Measurements from ENCODE around the gene FCRL5. TPM values are rescaled to one million over a fixed set of nuclear protein-coding genes. Genes with fewer than 3 reads are reported as not detected.

Gene FCRL5
- total and polyA plus RNA-seq, 2 donors (not counting 3 experiments of a cell fraction or from before 2014, with no cell fraction given): not detected

GRCh38 chr1:157497284-157497683 is 55.0 kb downstream of the FCRL5 start:
- Histone ChIP-seq H3K4me2 (ENCODE audit: insufficient read depth, low read length) (no peak overlapping the region), H3K4me3 (replicated peaks in 1 of 3; ENCODE audit: insufficient read depth in 1 of 3, low read depth in 1 of 3, low read length in 3 of 3) (no peak overlapping the region), H3K9ac (replicated peaks; ENCODE audit: extremely low read depth, insufficient read depth, low read length) (no peak overlapping the region), H3K9me1 (replicated peaks; ENCODE audit: control insufficient read depth, extremely low read depth, insufficient read depth, low read length) (no peaks in the 10 kb centered on the region), H4K20me1 (replicated peaks; ENCODE audit: control insufficient read depth, extremely low read depth, insufficient read depth, low read length) (no peaks in the 10 kb centered on the region), H3K27ac (ENCODE audit: insufficient read depth, low read depth, low read length) (no peak overlapping the region), H3K27me3 (ENCODE audit: control insufficient read depth in 2 of 2, insufficient read depth in 2 of 2, low read length in 2 of 2) (peaks cover 3 to 6% of the 10 kb centered on the region in 2 experiments), H3K79me2 (ENCODE audit: control insufficient read depth, insufficient read depth, low read length) (no peaks in the 10 kb centered on the region), H2AFZ (ENCODE audit: low read depth, low read length) (no peak overlapping the region), H3K4me1 (ENCODE audit: control insufficient read depth, extremely low read depth, insufficient read depth, low read length) (no peaks in the 10 kb centered on the region), H3K9me3 (replicated peaks; ENCODE audit: control insufficient read depth, insufficient read depth, low read length) (no peaks in the 10 kb centered on the region), H3K36me3 (ENCODE audit: control insufficient read depth in 2 of 2, extremely low read depth in 1 of 2, insufficient read depth in 2 of 2, low read length in 2 of 2) (no peaks in the 10 kb centered on the region)
- ChIA-PET POLR2A (no interaction called here), CTCF (interaction anchor here (1.1 to 1.4 kb wide), 2 partner anchors 126 to 301 kb away, joined by 3 to 5 read pairs; no protein-coding TSS in a partner anchor)
- TF ChIP-seq POLR2AphosphoS5 (IDR thresholded peaks at IDR 0.05; ENCODE audit: insufficient read depth, low read depth, low read length): no peak
- TF ChIP-seq, protein P1, sequence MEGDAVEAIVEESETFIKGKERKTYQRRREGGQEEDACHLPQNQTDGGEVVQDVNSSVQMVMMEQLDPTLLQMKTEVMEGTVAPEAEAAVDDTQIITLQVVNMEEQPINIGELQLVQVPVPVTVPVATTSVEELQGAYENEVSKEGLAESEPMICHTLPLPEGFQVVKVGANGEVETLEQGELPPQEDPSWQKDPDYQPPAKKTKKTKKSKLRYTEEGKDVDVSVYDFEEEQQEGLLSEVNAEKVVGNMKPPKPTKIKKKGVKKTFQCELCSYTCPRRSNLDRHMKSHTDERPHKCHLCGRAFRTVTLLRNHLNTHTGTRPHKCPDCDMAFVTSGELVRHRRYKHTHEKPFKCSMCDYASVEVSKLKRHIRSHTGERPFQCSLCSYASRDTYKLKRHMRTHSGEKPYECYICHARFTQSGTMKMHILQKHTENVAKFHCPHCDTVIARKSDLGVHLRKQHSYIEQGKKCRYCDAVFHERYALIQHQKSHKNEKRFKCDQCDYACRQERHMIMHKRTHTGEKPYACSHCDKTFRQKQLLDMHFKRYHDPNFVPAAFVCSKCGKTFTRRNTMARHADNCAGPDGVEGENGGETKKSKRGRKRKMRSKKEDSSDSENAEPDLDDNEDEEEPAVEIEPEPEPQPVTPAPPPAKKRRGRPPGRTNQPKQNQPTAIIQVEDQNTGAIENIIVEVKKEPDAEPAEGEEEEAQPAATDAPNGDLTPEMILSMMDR (IDR thresholded peaks at IDR 0.05; ENCODE audit: extremely low read depth in 1 of 2, insufficient read depth in 1 of 2, low read depth in 1 of 2, low read length in 2 of 2): no peak
- no peak for TF ChIP-seq POLR2A (IDR thresholded peaks at IDR 0.05; ENCODE audit: low read depth, low read length)
- TF ChIP-seq GATA2 (IDR thresholded peaks at IDR 0.05; ENCODE audit: insufficient read depth, insufficient read length, low read depth, low read length): no peak
- no peak for TF ChIP-seq FOS (IDR thresholded peaks at IDR 0.05; ENCODE audit: borderline replicate concordance, insufficient read depth, low read length)
- no peak for TF ChIP-seq MAX (IDR thresholded peaks at IDR 0.05; ENCODE audit: insufficient read depth, insufficient read length)
- no peak for TF ChIP-seq JUN (IDR thresholded peaks at IDR 0.05; ENCODE audit: borderline replicate concordance, insufficient read depth, insufficient read length, low read depth)
- no peak for TF ChIP-seq EZH2 (IDR thresholded peaks at IDR 0.05; ENCODE audit: borderline replicate concordance, low read depth, low read length, severe bottlenecking)
- TF ChIP-seq MYC (IDR thresholded peaks at IDR 0.05; ENCODE audit: low read depth, low read length): no peak
- DNase-seq (ENCODE audit: low read depth, low spot score) (no peak), FAIRE-seq (no peak)
- intact Hi-C loops (cut with micrococcal nuclease): loop anchor here (2.0 to 5.0 kb wide), 2 partner anchors 185 to 628 kb away; no protein-coding TSS in a partner anchor
- dilution Hi-C loops (cut with MboI; ENCODE audit: extremely low pct_ligation_motif_present, low sequenced_read_pairs): no loop called here
- no TSS peak for BruUV-seq (replicated peaks)
